ENCODE results near the gene GFOD2.

The GFOD2 gene

DNA sequence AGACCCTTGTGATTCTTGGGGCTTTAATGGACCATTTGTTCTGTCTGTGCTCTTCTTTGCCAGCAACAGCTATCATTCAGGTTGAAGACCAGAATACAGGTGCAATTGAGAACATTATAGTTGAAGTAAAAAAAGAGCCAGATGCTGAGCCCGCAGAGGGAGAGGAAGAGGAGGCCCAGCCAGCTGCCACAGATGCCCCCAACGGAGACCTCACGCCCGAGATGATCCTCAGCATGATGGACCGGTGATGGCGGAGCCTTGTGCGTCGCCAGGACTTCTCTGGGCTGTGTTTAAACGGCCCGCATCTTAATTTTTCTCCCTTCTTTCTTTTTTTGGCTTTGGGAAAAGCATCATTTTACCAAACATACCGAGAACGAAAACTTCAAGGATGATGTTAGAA, 81.5 kb downstream of the GFOD2 start:
- no peak for DNase-seq

DNA sequence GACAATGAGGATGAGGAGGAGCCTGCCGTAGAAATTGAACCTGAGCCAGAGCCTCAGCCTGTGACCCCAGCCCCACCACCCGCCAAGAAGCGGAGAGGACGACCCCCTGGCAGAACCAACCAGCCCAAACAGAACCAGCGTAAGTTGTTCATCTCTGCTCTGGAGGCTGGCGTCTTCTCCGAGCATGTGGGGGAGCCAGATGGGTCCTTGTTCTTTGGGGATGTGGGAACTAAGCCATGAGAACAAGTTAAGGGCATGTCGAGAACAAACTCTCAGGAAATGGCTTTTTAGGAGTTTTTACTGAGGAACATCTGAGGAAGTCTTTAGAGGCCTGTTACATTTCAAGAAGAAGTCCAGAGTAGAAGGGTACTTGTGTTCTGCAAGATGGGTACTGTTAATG, 82.4 kb downstream of the GFOD2 start:
- no peak for DNase-seq

DNA sequence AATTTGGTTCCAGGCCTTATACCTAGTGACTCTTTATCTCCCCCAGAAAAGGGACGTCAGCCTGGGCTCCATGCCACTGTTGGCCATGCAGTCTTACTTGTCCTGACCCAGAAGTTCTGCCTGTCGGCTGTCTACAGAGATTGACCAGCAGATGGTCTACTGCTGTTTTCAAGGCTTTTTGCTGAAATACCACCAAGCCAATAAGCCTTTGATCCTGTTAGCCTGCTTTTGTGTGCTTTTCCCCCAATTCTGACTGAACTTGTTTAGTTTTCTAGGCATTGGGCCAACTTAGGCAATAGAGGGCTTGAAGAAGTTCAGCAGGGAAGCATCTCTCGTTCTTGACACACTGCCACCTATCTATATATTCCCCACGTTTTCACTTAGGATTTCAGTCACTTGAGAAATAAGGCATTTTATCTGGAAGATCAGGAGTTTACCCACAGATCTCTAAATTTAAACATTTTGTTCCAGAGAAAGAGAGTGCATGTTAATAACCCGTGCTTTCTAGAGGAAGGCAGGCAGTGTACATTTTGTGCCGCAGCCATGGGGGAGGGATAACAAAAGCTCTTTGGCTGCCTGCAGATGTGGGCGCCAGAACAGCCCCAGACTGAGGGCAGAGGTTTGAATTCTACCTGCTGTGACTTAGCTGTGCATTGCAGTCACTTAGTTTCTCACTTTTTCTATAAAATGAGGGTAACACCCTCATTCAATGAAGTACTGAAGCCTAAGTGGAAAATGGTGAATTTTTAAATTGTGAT, 86.5 kb downstream of the GFOD2 start:
- no peak for DNase-seq

DNA sequence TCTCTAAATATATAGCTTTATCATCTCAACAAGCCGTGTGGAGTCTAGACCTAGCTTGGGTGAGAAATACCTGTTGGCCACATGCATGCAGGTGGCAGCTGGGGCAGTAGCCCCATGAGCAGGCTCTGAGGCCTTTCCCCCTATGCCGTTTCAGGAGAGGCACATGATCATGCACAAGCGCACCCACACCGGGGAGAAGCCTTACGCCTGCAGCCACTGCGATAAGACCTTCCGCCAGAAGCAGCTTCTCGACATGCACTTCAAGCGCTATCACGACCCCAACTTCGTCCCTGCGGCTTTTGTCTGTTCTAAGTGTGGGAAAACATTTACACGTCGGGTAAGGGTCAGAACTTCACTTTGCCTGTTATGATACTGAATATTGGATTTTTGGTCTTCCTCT, 90.9 kb downstream of the GFOD2 start:
- DNase-seq = no peak

Data from suppressor macrophage (primary cell).